ENCODE results near the gene GRAP2. TPM values are rescaled to one million over a fixed set of nuclear protein-coding genes. Genes with fewer than 3 reads are reported as not detected.

The GRAP2 gene
- total RNA-seq, 4 donors from 2014 or later, result 3.8 to 10.5 (median 4.3) TPM

- Histone ChIP-seq H3K27ac (peak overlapping the region in 1 of 4 donors; percentile 12), H3K4me1 (no peaks in the 10 kb centered on the region), H3K36me3 (no peaks in the 10 kb centered on the region), H3K27me3 (no peaks in the 10 kb centered on the region), H3K4me3 (no peak overlapping the region), H3K9me3 (no peaks in the 10 kb centered on the region)
- TF ChIP-seq EP300 (IDR thresholded peaks at IDR 0.05) (no peak), POLR2A (IDR thresholded peaks at IDR 0.05) (no peak), CTCF (IDR thresholded peaks at IDR 0.05) (no peak)
- no peak for DNase-seq (ENCODE audit: low spot score in 2 of 2)
- WGBS, 2 donors, result 85 to 91% methylated on average over 7 of the region's 7 CpGs
Observed at GRCh38 chr22:39985383-39986035, 84.6 kb downstream of the GRAP2 start.

DNA sequence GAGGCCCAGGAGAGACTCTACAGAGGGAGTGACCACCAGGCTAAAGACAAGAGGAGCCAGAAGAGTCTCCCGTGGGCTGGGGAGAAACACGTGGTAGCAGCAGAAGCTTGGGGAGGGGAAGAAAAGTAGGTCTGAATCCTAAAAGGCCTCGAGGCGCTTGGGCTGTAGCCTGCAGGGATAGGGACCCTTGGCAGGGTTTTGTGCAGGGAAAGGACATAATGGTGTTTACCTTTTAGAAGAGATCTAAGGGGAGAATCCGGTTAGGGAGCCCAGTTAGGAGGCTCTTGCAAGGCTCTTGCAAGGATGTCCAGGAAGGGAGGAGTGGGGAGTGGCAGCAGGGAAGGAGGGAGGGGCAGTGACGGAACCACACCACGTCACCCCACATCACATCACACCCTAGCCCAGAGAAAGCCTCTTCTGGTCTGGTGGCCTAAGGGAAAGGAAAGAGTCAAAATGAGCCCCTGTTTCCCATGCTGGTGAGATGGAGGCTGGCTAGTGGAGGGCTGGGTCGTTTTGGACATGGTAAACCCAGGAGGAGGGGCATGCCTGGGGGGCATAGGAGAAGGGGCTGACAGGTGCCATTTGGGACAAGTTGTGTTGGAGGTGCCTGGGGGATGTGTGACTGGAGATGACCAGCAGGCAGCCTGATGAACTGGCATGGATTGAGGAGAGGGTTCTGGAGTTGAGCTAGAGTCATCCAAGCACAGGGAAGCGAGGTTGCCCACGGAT, 87.7 kb downstream of the GRAP2 start:
- no peak for DNase-seq (ENCODE audit: low spot score in 2 of 2)
- Histone ChIP-seq H3K4me1 (no peaks in the 10 kb centered on the region), H3K27ac (no peak overlapping the region), H3K9me3 (no peaks in the 10 kb centered on the region), H3K4me3 (no peak overlapping the region), H3K36me3 (no peaks in the 10 kb centered on the region), H3K27me3 (peaks cover 0 to under 1% of the 10 kb centered on the region in 2 donors)
- TF ChIP-seq EP300 (IDR thresholded peaks at IDR 0.05), result no peak
- no peak for TF ChIP-seq POLR2A (IDR thresholded peaks at IDR 0.05)
- TF ChIP-seq CTCF (IDR thresholded peaks at IDR 0.05), result no peak
- 69 to 75% methylated on average over 10 of the region's 10 CpGs for WGBS, 2 donors

- WGBS, 2 donors, result 90 to 91% methylated on average over 7 of the region's 7 CpGs
- Histone ChIP-seq H3K9me3 (no peaks in the 10 kb centered on the region), H3K36me3 (no peaks in the 10 kb centered on the region), H3K27me3 (peaks cover 0 to 4% of the 10 kb centered on the region in 2 donors), H3K27ac (no peak overlapping the region), H3K4me3 (no peak overlapping the region), H3K4me1 (peaks cover 0 to 10% (median 4%) of the 10 kb centered on the region in 4 donors)
- no peak for TF ChIP-seq CTCF (IDR thresholded peaks at IDR 0.05)
- no peak for DNase-seq (ENCODE audit: low spot score in 2 of 2)
Observed at GRCh38 chr22:39989633-39990032, 88.7 kb downstream of the GRAP2 start.

GRCh38 chr22:39990686-39991085, 89.8 kb downstream of the GRAP2 start:
- Histone ChIP-seq H3K4me1 (peaks cover 0 to 19% (median 9%) of the 10 kb centered on the region in 4 donors), H3K4me3 (no peak overlapping the region), H3K27me3 (peaks cover 0 to 11% of the 10 kb centered on the region in 2 donors), H3K9me3 (no peaks in the 10 kb centered on the region), H3K36me3 (no peaks in the 10 kb centered on the region), H3K27ac (peak overlapping the region in 1 of 4 donors; percentile 32)
- no peak for TF ChIP-seq EP300 (IDR thresholded peaks at IDR 0.05)
- no peak for TF ChIP-seq CTCF (IDR thresholded peaks at IDR 0.05)
- TF ChIP-seq POLR2A (IDR thresholded peaks at IDR 0.05), result no peak
- no peak for DNase-seq (ENCODE audit: low spot score in 2 of 2)
- 88 to 99% methylated on average over 3 of the region's 3 CpGs for WGBS, 2 donors

- peaks cover 0 to 13% of the 10 kb centered on the region in 2 donors for H3K27me3 ChIP-seq
- no peaks in the 10 kb centered on the region for H3K36me3 ChIP-seq
- TF ChIP-seq EP300 (IDR thresholded peaks at IDR 0.05), result no peak
- TF ChIP-seq CTCF (IDR thresholded peaks at IDR 0.05), result no peak
- TF ChIP-seq POLR2A (IDR thresholded peaks at IDR 0.05), result no peak
- peaks cover 0 to 24% (median 9%) of the 10 kb centered on the region in 4 donors for H3K4me1 ChIP-seq
- no peak overlapping the region for H3K4me3 ChIP-seq
- H3K9me3 ChIP-seq, result no peaks in the 10 kb centered on the region
- H3K27ac ChIP-seq, result peak overlapping the region in 1 of 4 donors; percentile 36
- WGBS, 2 donors, result 86 to 88% methylated on average over 9 of the region's 9 CpGs
- no peak for DNase-seq (ENCODE audit: low spot score in 2 of 2)
Observed at GRCh38 chr22:39991159-39991860, 90.4 kb downstream of the GRAP2 start.
